Embryonic facial prominence (tissue), 1 donor: ENCODE results near the gene CBY2.
"Not testable (repeated sequence)": the region's sequence is repeated elsewhere in the genome, so short reads cannot be mapped to it uniquely, and the experiment has no call there.

Source experiments
- DNase-seq: peaks from one replicate; pipeline ENCODE4 v3.0.0-alpha.2; 2016; ENCODE audit errors: extremely low spot score

CBY2 gene

DNA sequence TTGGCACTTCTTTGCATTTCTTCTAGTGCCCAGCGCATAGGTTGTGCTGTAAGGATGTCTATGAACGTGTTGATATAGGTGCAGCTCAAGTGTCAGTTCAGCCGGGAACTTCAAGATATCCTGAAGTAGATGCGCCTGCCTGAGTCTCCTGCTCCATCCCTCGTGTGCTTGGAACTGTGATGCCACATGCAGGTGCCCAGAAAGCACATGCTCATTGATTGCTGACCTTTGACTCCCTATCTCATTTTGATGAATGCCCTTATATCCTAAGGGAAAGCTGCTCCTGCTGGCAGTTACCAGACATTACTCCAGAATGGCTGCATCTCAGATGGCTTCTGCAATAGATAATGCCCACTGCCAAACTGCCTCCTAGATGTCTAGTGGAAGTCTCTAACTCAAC is 40.9 kb downstream of the CBY2 start:
- no peak for DNase-seq

DNA sequence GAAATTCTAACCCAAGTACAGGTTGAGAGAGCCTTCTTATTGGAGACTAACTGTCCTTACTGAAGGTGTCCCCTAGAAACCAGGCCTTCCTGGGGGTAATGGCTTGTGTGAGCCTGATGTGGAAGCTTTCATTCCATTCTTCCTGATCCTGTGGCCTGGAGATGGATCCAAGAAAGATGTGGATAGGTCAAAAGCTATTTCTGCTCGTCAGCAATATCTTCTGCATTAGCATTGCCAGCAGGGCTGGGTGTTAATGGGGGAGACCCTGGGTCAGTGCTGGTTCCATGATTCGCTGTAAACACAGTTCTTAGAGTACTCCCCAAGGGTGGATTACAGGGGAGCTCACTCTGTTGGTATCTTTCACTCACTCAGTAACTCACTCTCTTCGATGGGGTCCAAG is 42.9 kb downstream of the CBY2 start:
- DNase-seq: no peak

DNA sequence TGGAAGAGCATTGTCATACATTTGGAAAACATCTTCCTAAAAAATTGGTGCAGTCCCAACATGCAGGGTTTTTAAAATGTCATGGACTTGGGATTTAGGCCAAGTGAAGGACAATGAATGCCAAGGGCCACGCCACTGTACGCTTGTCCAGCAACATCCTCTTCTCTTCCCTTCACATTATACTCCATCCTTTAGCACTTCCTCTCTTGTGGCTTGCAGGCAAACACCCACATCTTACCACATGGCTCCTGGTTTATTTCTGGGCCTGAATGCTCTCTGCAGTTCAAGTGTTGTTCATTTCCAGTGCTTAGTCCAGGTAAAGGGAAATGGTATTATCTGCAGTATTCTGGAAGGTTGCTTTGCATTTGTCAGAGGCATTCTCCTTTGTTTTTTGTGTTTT is 45.0 kb downstream of the CBY2 start:
- DNase-seq: no peak

DNA sequence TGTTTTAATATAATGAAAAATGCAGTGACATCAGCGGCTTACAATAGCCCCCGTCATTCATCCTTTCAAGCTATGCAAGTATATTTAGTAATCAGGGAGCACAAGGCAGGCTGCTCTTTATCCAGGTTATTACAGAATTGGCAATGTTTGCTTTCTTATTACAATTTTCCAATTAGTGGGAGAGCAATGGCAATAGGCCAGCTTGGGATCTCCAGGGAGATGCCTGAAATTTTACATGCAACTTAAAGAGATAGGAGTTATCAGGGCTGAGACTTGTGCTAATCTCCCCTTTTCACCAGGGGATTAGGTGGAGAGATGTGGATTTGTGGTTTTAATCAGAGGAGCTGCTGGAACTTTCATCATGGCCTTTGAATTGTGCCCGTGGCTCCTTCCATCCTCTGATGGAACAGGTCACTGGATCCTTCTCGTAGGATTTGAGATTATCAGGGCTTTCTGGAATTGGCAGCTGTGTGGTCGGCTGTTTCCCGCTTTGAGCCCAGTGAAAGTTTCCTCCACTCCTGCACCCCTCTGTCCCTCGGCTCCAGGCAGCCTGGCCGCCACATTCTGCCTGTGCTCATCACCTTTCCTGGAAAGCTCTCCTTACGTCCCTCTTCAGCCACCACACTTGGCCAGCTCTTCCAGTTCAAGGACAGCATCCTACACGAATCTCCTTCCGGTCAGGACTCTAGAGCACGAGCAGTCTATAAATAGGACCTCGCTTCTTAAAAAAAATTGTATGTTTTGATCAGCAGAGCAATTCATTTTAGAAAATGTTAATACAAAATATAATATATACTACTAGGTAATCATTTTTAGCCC is 47.0 kb downstream of the CBY2 start:
- no peak for DNase-seq

DNA sequence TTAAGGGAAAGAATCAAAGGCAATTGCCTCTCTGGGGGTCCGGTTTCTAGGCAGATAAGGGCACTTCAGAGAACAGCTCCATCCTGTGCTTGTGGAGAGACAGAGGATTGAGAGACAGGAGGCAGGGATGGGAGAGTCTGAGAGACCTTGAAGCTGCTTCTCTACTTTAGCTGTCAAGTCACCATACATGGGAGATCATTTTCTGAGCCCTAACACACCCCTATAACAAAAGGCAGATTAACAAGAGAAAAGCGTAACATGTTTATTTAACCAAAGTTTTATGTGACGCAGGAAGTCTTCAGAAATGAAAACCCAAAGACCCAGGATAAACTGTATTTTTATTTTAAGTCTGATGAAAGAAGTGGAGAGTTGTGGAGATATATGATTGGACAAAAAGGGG is 48.4 kb downstream of the CBY2 start:
- no peak for DNase-seq

DNA sequence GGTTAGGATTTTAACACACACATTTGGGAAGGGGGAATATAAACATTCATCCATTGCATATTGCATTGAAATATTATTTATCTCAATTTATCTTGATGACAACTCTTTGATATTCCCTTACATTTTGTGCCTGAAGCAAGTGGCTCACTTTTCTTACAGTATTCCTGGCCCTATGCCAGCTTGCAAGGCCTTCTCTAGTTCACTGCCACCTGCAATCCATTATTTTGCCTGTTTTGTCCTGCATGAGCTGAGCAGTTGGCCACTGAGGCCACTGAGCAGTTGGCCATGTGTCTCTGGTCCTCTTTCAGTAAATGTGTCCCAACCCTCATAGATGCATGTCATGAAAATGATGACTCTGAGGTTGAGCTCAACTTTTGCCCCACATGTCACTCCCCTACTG is 49.8 kb downstream of the CBY2 start:
- DNase-seq: no peak

DNA sequence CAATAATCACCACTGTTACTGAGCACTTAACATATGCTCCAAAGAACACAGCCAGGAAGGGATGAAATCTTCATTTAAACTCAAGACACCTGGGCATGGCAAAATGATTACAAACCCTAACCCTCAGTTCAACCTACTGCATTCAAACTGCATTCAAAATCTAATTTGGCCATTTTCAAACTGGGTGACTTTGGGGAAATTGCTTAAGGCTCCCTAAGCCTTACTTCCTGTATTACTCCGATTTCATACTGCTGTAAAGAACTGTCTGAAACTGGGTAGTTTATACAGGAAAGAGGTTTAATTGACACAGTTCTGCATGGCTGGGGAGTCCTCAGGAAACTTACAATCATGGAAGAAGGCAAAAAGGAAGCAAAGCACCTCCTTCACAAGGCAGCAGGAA is 50.4 kb downstream of the CBY2 start:
- DNase-seq: no peak

DNA sequence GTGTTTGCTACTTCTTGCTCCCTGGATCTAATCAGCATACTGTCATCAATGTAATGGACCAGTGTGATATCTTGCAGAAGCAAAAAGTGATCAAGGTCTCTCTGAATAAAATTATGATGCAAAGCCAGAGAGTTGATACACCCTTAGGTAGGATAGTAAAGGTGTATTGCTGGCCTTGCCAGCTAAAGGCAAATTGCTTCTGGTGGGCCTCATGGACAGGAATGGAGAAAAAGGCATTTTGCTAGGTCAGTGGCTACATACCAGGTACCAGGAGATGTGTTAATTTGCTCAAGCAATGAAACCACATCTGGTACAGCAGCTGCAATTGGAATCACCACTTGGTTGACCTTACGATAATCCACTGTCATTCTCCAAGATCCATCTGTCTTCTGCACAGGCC is 54.4 kb downstream of the CBY2 start:
- not testable (repeated sequence) for DNase-seq

DNA sequence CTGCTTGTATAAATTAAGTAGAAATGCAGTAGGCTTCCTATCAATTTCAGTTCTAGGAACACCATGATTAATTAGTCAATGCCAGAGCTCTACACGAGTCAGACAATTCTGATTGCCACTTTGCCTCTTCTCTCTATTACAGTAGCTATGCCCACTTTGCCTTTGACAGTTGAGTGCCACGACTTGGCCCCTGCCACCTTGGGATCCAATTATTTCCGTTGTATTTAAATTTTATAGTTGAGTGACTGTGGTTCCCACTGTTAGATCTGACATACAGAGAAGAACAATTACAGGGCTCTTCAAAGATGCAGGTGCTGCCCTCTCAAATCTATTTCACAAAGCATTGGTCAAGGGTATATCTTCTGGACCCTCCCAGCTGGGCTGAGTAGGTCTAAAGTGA is 55.5 kb downstream of the CBY2 start:
- not testable (repeated sequence) for DNase-seq

DNA sequence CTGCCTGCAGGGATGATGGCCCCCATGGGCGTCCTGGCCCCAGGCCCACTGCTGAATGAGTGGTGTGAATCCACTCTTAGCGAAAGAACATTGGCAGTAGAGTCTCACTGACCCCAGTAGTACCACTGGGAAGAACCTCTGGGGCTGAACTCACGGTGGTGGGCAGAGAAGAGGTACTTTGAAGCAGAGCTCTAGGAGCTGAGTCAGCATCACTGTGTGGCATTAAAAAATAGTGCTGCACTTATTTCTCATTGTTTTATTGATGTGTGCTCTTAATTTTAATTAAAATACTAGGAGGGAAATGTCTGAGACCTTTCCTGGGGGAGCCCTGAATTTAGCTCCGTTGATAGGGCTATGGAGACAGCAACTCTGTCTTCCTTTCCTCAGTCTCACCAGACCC is 61.3 kb downstream of the CBY2 start:
- DNase-seq: no peak
